ENCODE results near the gene LYZ. TPM values are rescaled to one million over a fixed set of nuclear protein-coding genes. Genes with fewer than 3 reads are reported as not detected.
A peak's percentile ranks its signal among the peaks of the same experiment; 100 is the strongest.

LYZ gene
- polyA plus RNA-seq, 3 donors: 10,434 to 46,644 (median 13,865) TPM

DNA sequence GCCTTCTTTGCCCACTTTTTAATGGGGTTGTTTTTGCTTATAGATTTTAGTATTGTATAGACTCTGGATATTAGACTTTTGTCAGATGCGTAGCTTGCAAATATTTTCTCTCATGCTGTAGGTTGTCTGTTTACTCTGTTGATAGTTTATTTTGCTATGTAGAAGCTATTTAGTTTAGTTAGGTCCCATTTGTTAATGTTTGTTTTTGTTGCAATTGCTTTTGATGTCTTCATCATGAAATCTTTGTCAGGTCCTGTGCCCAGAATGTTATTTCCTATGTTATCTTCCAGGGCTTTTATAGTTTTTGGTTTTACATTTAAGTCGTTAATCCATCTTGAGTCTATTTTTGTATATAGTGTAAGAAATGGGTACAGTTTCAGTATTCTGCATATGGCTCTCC is 30.0 kb upstream of the LYZ start:
- peaks cover 31% of the 10 kb centered on the region for H3K79me2 ChIP-seq (ENCODE audit: insufficient read depth, low read length)
- no peak for DNase-seq
- H3K9me3 Mint-ChIP-seq: peaks cover 11 to 38% (median 17%) of the 10 kb centered on the region in 7 donors
- TF ChIP-seq CTCF (IDR thresholded peaks at IDR 0.05): no peak
- H3K9me3 ChIP-seq (replicated peaks in 1 of 2; ENCODE audit: control insufficient read depth in 1 of 2, insufficient read depth in 1 of 2, low read length in 2 of 2): peaks cover 0 to 9% of the 10 kb centered on the region in 2 donors
- no peaks in the 10 kb centered on the region for H4K20me1 ChIP-seq (ENCODE audit: insufficient read depth, low read length)
- WGBS (ENCODE audit: insufficient coverage): no CpG with 5 or more reads among the region's 2 CpGs
- no peak overlapping the region for H2AFZ ChIP-seq (ENCODE audit: insufficient read depth, low read depth, low read length, poor library complexity, severe bottlenecking)
- peaks cover 13 to 33% of the 10 kb centered on the region in 2 donors for H3K4me1 ChIP-seq (ENCODE audit: control insufficient read depth in 1 of 2, insufficient read depth in 2 of 2, low read length in 2 of 2)
- H3K27ac Mint-ChIP-seq: no peak overlapping the region
- H3K27ac ChIP-seq (ENCODE audit: low read depth in 1 of 2, low read length in 2 of 2): no peak overlapping the region
- H3K36me3 ChIP-seq (replicated peaks in 1 of 2; ENCODE audit: control insufficient read depth in 1 of 2, insufficient read depth in 2 of 2, low read length in 2 of 2): no peaks in the 10 kb centered on the region
- no peak overlapping the region for H3K4me3 ChIP-seq (replicated peaks in 1 of 3; ENCODE audit: low read depth in 2 of 3, low read length in 3 of 3)
- no peak overlapping the region for H3K9ac ChIP-seq (ENCODE audit: insufficient read depth, low read length, poor library complexity, severe bottlenecking)
- H3K27me3 ChIP-seq (ENCODE audit: control insufficient read depth in 2 of 2, insufficient read depth in 2 of 2, low read length in 2 of 2): no peaks in the 10 kb centered on the region
- H3K4me2 ChIP-seq (replicated peaks; ENCODE audit: extremely low read depth, low read length, poor library complexity, severe bottlenecking): no peak overlapping the region
- H3K36me3 Mint-ChIP-seq: peaks cover 2 to 6% of the 10 kb centered on the region in 2 donors
- H3K27me3 Mint-ChIP-seq (ENCODE audit: low read depth in 3 of 3): peaks cover 0 to 3% (median 0%) of the 10 kb centered on the region in 3 donors
- peaks cover 43% of the 10 kb centered on the region for H3K4me1 Mint-ChIP-seq
- H3K4me3 Mint-ChIP-seq: no peak overlapping the region
- intact Hi-C loops (cut with micrococcal nuclease): no loop called here

DNA sequence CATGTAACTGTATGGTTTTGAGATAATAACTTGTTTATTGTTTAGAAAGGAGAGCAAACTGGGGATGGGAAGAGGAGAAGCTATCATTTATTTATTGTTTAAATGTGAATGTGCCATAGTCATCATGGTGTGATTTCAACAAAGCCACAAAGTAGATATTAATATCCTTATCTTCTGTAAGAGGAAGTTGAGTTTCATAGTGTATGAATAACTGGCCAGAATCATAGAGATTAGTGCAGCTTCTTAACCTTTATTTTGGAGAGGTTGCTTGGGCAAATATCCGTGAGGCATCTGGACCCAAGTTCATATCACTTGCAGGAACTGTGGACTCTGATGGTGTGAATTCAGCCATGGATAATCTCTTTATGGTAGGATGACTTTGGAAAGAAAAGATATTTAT is 26.8 kb upstream of the LYZ start:
- Histone ChIP-seq H3K36me3 (replicated peaks in 1 of 2; ENCODE audit: control insufficient read depth in 1 of 2, insufficient read depth in 2 of 2, low read length in 2 of 2) (no peaks in the 10 kb centered on the region), H3K4me2 (replicated peaks; ENCODE audit: extremely low read depth, low read length, poor library complexity, severe bottlenecking) (peak overlapping the region; percentile 71), H3K27me3 (ENCODE audit: control insufficient read depth in 2 of 2, insufficient read depth in 2 of 2, low read length in 2 of 2) (no peaks in the 10 kb centered on the region), H3K4me1 (ENCODE audit: control insufficient read depth in 1 of 2, insufficient read depth in 2 of 2, low read length in 2 of 2) (peaks cover 25 to 59% of the 10 kb centered on the region in 2 donors), H4K20me1 (ENCODE audit: insufficient read depth, low read length) (no peaks in the 10 kb centered on the region), H3K27ac (ENCODE audit: low read depth in 1 of 2, low read length in 2 of 2) (peak overlapping the region in 1 of 2 donors; percentile 56), H3K9ac (ENCODE audit: insufficient read depth, low read length, poor library complexity, severe bottlenecking) (no peak overlapping the region), H2AFZ (ENCODE audit: insufficient read depth, low read depth, low read length, poor library complexity, severe bottlenecking) (peak overlapping the region; percentile 4), H3K79me2 (ENCODE audit: insufficient read depth, low read length) (peaks cover 61% of the 10 kb centered on the region), H3K4me3 (replicated peaks in 1 of 3; ENCODE audit: low read depth in 2 of 3, low read length in 3 of 3) (peak overlapping the region in 1 of 3 experiments; percentile 57), H3K9me3 (replicated peaks in 1 of 2; ENCODE audit: control insufficient read depth in 1 of 2, insufficient read depth in 1 of 2, low read length in 2 of 2) (peaks cover 0 to 4% of the 10 kb centered on the region in 2 donors)
- intact Hi-C loops (cut with micrococcal nuclease): no loop called here
- H3K27ac Mint-ChIP-seq: peak overlapping the region in 6 of 7 donors; percentile 5 to 90 (median 50)
- peaks cover 0 to 2% (median 0%) of the 10 kb centered on the region in 3 donors for H3K27me3 Mint-ChIP-seq (ENCODE audit: low read depth in 3 of 3)
- H3K4me3 Mint-ChIP-seq: peak overlapping the region in 1 of 2 donors; percentile 65
- 0% methylated on average over 1 of the region's 1 CpG for WGBS (ENCODE audit: insufficient coverage)
- H3K4me1 Mint-ChIP-seq: peaks cover 64% of the 10 kb centered on the region
- peak in 1 of 3 donors; percentile 49 for DNase-seq
- TF ChIP-seq CTCF (IDR thresholded peaks at IDR 0.05): no peak
- peaks cover 4 to 27% (median 9%) of the 10 kb centered on the region in 7 donors for H3K9me3 Mint-ChIP-seq
- H3K36me3 Mint-ChIP-seq: peaks cover 0 to 6% of the 10 kb centered on the region in 2 donors

Measured in CD14-positive monocyte (primary cell).